Tibial nerve (tissue), 4 donors: Measurements from ENCODE around the gene UBE2H. TPM values are rescaled to one million over a fixed set of nuclear protein-coding genes. Genes with fewer than 3 reads are reported as not detected.

Source experiments
- DNase-seq, 2 donors: peaks; one replicate each; pipeline ENCODE4 v3.0.0-alpha.2; 2019; ENCODE audit warnings: low spot score in 2 of 2
- H3K27ac ChIP-seq, 4 donors: fragments of 200-600 bp; sonication (generic) in 3 of 4; one replicate each; pipeline ENCODE4 v1.5.1; 2017 to 2019; ENCODE audit warnings: mild to moderate bottlenecking in 1 of 4
- H3K27me3 ChIP-seq, 2 donors: fragments of 200-600 bp; sonication (generic) in 1 of 2; one replicate each; pipeline versions ENCODE4 v1.5.1 to v1.6.0; 2017 to 2019
- H3K36me3 ChIP-seq, 3 donors: fragments of 200-600 bp; sonication (generic); one replicate each; pipeline ENCODE4 v1.5.1; 2018 to 2019
- H3K4me1 ChIP-seq, 4 donors: fragments of 200-600 bp; sonication (generic) in 3 of 4; one replicate each; pipeline ENCODE4 v1.5.1; 2017 to 2019
- H3K4me3 ChIP-seq, 4 donors: fragments of 200-600 bp; sonication (generic) in 3 of 4; one replicate each; pipeline ENCODE4 v1.5.1; 2017 to 2019; ENCODE audit warnings: mild to moderate bottlenecking in 1 of 4, moderate library complexity in 1 of 4
- H3K9me3 ChIP-seq, 4 donors: fragments of 200-600 bp; sonication (generic) in 3 of 4; one replicate each; pipeline ENCODE4 v1.5.1; 2017 to 2019
- CTCF ChIP-seq, 5 experiments: fragments of 200-600 bp in 3 of 5; fragments of 450-650 bp in 2 of 5; sonication (generic) in 3 of 5; IDR thresholded peaks; one replicate each; pipeline ENCODE4 v1.5.1; 2016 to 2019; ENCODE audit warnings: antibody characterized with exemption in 5 of 5, mild to moderate bottlenecking in 3 of 5, moderate library complexity in 2 of 5
- EP300 ChIP-seq, 2 donors: sonication (generic); formaldehyde crosslinking; IDR thresholded peaks; one replicate each; pipeline ENCODE4 v1.6.1; 2017; ENCODE audit warnings: antibody characterized with exemption in 2 of 2, mild to moderate bottlenecking in 1 of 2
- POLR2A ChIP-seq, 2 donors: fragments of 450-650 bp; IDR thresholded peaks; one replicate each; pipeline ENCODE4 v1.6.1; 2017; ENCODE audit warnings: antibody characterized with exemption in 2 of 2, mild to moderate bottlenecking in 2 of 2, moderate library complexity in 2 of 2
- WGBS, 2 donors: methylation state at CpG; one replicate each; pipeline ENCODE4 v1.1.5; 2018; 5-methylcytosine and 5-hydroxymethylcytosine counted together
- total RNA-seq, 4 donors: library from RNA; depleted of rRNA; stranded (reverse); fragments of >200 nt; gene quantifications; one replicate each; pipeline ENCODE4 v1.1.0, GENCODE V29; 2016

Gene UBE2H
- total RNA-seq, 4 donors from 2014 or later = 69.6 to 92.3 (median 80.9) TPM

- no peaks in the 10 kb centered on the region for H3K9me3 ChIP-seq
- no peaks in the 10 kb centered on the region for H3K27me3 ChIP-seq
- 50 to 53% methylated on average over 3 to 8 of the region's 8 CpGs for WGBS, 2 donors
- H3K4me1 ChIP-seq = peaks cover 0 to 9% (median 0%) of the 10 kb centered on the region in 4 donors
- no peak overlapping the region for H3K4me3 ChIP-seq
- H3K36me3 ChIP-seq = no peaks in the 10 kb centered on the region
- H3K27ac ChIP-seq = no peak overlapping the region
- no peak for DNase-seq
- TF ChIP-seq CTCF (IDR thresholded peaks at IDR 0.05) = no peak
- TF ChIP-seq EP300 (IDR thresholded peaks at IDR 0.05) = no peak
- no peak for TF ChIP-seq POLR2A (IDR thresholded peaks at IDR 0.05)
Measured at GRCh38 chr7:129990403-129991192, 37.8 kb upstream of the UBE2H start.

GRCh38 chr7:129989466-129989865, 36.7 kb upstream of the UBE2H start:
- Histone ChIP-seq H3K4me1 (peaks cover 0 to 9% (median 0%) of the 10 kb centered on the region in 4 donors), H3K27me3 (no peaks in the 10 kb centered on the region), H3K27ac (no peak overlapping the region), H3K36me3 (no peaks in the 10 kb centered on the region), H3K9me3 (no peaks in the 10 kb centered on the region), H3K4me3 (no peak overlapping the region)
- 40 to 41% methylated on average over 4 of the region's 4 CpGs for WGBS, 2 donors
- no peak for TF ChIP-seq CTCF (IDR thresholded peaks at IDR 0.05)
- TF ChIP-seq POLR2A (IDR thresholded peaks at IDR 0.05) = no peak
- TF ChIP-seq EP300 (IDR thresholded peaks at IDR 0.05) = no peak
- DNase-seq = no peak

- no peak overlapping the region for H3K4me3 ChIP-seq
- no peak overlapping the region for H3K27ac ChIP-seq
- no peak for TF ChIP-seq CTCF (IDR thresholded peaks at IDR 0.05)
- no peak for TF ChIP-seq EP300 (IDR thresholded peaks at IDR 0.05)
- no peaks in the 10 kb centered on the region for H3K9me3 ChIP-seq
- H3K4me1 ChIP-seq = peaks cover 0 to 9% (median 0%) of the 10 kb centered on the region in 4 donors
- no peak for DNase-seq
- H3K27me3 ChIP-seq = no peaks in the 10 kb centered on the region
- H3K36me3 ChIP-seq = no peaks in the 10 kb centered on the region
- WGBS, 2 donors = 95 to 96% methylated on average over 9 of the region's 9 CpGs
Measured at GRCh38 chr7:129986600-129986999, 33.8 kb upstream of the UBE2H start.

GRCh38 chr7:129980667-129981066, 27.9 kb upstream of the UBE2H start:
- 79 to 87% methylated on average over 2 of the region's 2 CpGs for WGBS, 2 donors
- no peaks in the 10 kb centered on the region for H3K4me1 ChIP-seq
- no peak for TF ChIP-seq POLR2A (IDR thresholded peaks at IDR 0.05)
- TF ChIP-seq EP300 (IDR thresholded peaks at IDR 0.05) = no peak
- TF ChIP-seq CTCF (IDR thresholded peaks at IDR 0.05) = no peak

GRCh38 chr7:129975309-129975708, 22.5 kb upstream of the UBE2H start:
- Histone ChIP-seq H3K27ac (no peak overlapping the region), H3K9me3 (no peaks in the 10 kb centered on the region), H3K4me3 (no peak overlapping the region), H3K36me3 (no peaks in the 10 kb centered on the region), H3K4me1 (no peaks in the 10 kb centered on the region), H3K27me3 (no peaks in the 10 kb centered on the region)
- TF ChIP-seq POLR2A (IDR thresholded peaks at IDR 0.05) = no peak
- TF ChIP-seq CTCF (IDR thresholded peaks at IDR 0.05) = no peak
- no peak for TF ChIP-seq EP300 (IDR thresholded peaks at IDR 0.05)
- 61 to 63% methylated on average over 1 of the region's 1 CpG for WGBS, 2 donors
- DNase-seq = no peak

More at GRCh38 chr7:129980667-129981066, 27.9 kb upstream of the UBE2H start:
- H3K27ac ChIP-seq = no peak overlapping the region
- H3K4me3 ChIP-seq = no peak overlapping the region
- H3K27me3 ChIP-seq = no peaks in the 10 kb centered on the region
- H3K9me3 ChIP-seq = no peaks in the 10 kb centered on the region
- DNase-seq = no peak
- no peaks in the 10 kb centered on the region for H3K36me3 ChIP-seq
